Glutamatergic neuron (in vitro differentiated cells): ENCODE results near the gene SH3PXD2A. TPM values are rescaled to one million over a fixed set of nuclear protein-coding genes. Genes with fewer than 3 reads are reported as not detected.

Source experiments
- DNase-seq: peaks from one replicate; pipeline ENCODE4 v3.0.0; 2022
- H3K27ac Mint-ChIP-seq: one replicate; pipeline ENCODE4 v1.8.0; 2020; ENCODE audit warnings: mild to moderate bottlenecking, mixed read lengths, inconsistent platforms; ENCODE audit not compliant: unreplicated experiment
- H3K27me3 Mint-ChIP-seq: one replicate; pipeline ENCODE4 v1.8.0; 2020; ENCODE audit warnings: mild to moderate bottlenecking, moderate library complexity, mixed read lengths, inconsistent platforms; ENCODE audit not compliant: unreplicated experiment
- H3K36me3 Mint-ChIP-seq: one replicate; pipeline ENCODE4 v1.8.0; 2020; ENCODE audit warnings: mild to moderate bottlenecking, mixed read lengths, inconsistent platforms; ENCODE audit not compliant: unreplicated experiment
- H3K4me1 Mint-ChIP-seq: one replicate; pipeline ENCODE4 v1.8.0; 2020; ENCODE audit warnings: mild to moderate bottlenecking, low read depth, mixed read lengths, inconsistent platforms; ENCODE audit not compliant: unreplicated experiment
- H3K4me3 Mint-ChIP-seq: one replicate; pipeline ENCODE4 v1.8.0; 2020; ENCODE audit warnings: mild to moderate bottlenecking, mixed read lengths, inconsistent platforms; ENCODE audit not compliant: unreplicated experiment
- H3K9me3 Mint-ChIP-seq: one replicate; pipeline ENCODE4 v1.8.0; 2020; ENCODE audit warnings: mild to moderate bottlenecking, moderate library complexity, mixed read lengths, inconsistent platforms; ENCODE audit not compliant: unreplicated experiment
- CTCF ChIP-seq: fragments of 200-600 bp; sonication (generic); IDR thresholded peaks from one replicate; pipeline ENCODE4 v1.5.0; 2021; ENCODE audit not compliant: partially characterized antibody, unreplicated experiment
- total RNA-seq: library from RNA; stranded (reverse); fragmentation: NEBNext Ultra II Directional; extraction: Animal tissue kit (Norgen Biotek cat#: 25700); gene quantifications from one replicate; pipeline ENCODE4 v1.2.1, GENCODE V29; 2021; ENCODE audit not compliant: unreplicated experiment

SH3PXD2A gene
- total RNA-seq, 1 donor from 2014 or later, result 16.7 TPM

- no peak for DNase-seq
- H3K36me3 Mint-ChIP-seq, result peaks cover 4% of the 10 kb centered on the region
- H3K27me3 Mint-ChIP-seq, result peaks cover 7% of the 10 kb centered on the region
- no peak for TF ChIP-seq CTCF
- peaks cover 6% of the 10 kb centered on the region for H3K9me3 Mint-ChIP-seq
- H3K4me1 Mint-ChIP-seq, result peaks cover 2% of the 10 kb centered on the region
- no peak overlapping the region for H3K27ac Mint-ChIP-seq
- H3K4me3 Mint-ChIP-seq, result no peak overlapping the region
Measured at GRCh38 chr10:103649654-103650423, 205.5 kb downstream of the SH3PXD2A start.

- Mint-ChIP-seq H3K27ac (no peak overlapping the region), H3K9me3 (peaks cover 6% of the 10 kb centered on the region), H3K4me1 (peaks cover 2% of the 10 kb centered on the region), H3K36me3 (peaks cover 4% of the 10 kb centered on the region), H3K4me3 (no peak overlapping the region), H3K27me3 (peaks cover 7% of the 10 kb centered on the region)
- no peak for DNase-seq
- TF ChIP-seq CTCF, result no peak
Measured at GRCh38 chr10:103648636-103649532, 206.5 kb downstream of the SH3PXD2A start.

GRCh38 chr10:103648251-103648635, 207.1 kb downstream of the SH3PXD2A start:
- Mint-ChIP-seq H3K27me3 (peaks cover 7% of the 10 kb centered on the region), H3K4me3 (no peak overlapping the region), H3K36me3 (peaks cover 6% of the 10 kb centered on the region), H3K9me3 (peaks cover 6% of the 10 kb centered on the region), H3K4me1 (peaks cover 3% of the 10 kb centered on the region), H3K27ac (no peak overlapping the region)
- no peak for TF ChIP-seq CTCF
- DNase-seq, result no peak

GRCh38 chr10:103646304-103646703, 209.1 kb downstream of the SH3PXD2A start:
- Mint-ChIP-seq H3K4me1 (peaks cover 4% of the 10 kb centered on the region), H3K4me3 (no peak overlapping the region), H3K36me3 (peaks cover 8% of the 10 kb centered on the region), H3K27me3 (peaks cover 7% of the 10 kb centered on the region), H3K27ac (no peak overlapping the region), H3K9me3 (peaks cover 6% of the 10 kb centered on the region)
- no peak for TF ChIP-seq CTCF
- DNase-seq, result no peak
